HG02938 (cell line): ENCODE results near the gene TATDN2.
"Not testable (repeated sequence)": the region's sequence is repeated elsewhere in the genome, so short reads cannot be mapped to it uniquely, and the experiment has no call there.

Experiments used
- ATAC-seq: cut with Tn5 transposase; IDR thresholded peaks from one replicate; pipeline ENCODE4 v1.9.1; 2021; ENCODE audit warnings: mild to moderate bottlenecking, moderate library complexity; ENCODE audit not compliant: unreplicated experiment

Gene TATDN2

DNA sequence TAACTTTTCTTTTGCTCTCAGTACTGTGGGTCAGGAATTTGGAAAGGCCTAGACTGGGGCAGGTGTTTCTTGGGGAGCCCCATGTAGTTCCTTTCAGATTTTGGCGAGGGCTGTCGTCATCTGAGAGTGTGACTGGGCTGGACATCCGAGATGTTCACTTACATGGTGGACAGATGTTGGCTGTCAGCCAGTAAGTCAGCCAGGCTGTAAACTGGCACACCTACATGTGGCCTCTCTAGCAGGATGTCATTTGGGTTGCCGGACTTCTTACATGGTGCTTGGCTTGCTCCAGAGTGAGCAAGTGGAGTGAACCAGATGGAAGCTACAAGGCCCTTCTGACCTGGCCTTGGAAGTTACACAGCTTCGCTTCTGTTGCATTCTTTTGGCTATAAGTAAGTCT is 20.7 kb downstream of the TATDN2 start:
- no peak for ATAC-seq

DNA sequence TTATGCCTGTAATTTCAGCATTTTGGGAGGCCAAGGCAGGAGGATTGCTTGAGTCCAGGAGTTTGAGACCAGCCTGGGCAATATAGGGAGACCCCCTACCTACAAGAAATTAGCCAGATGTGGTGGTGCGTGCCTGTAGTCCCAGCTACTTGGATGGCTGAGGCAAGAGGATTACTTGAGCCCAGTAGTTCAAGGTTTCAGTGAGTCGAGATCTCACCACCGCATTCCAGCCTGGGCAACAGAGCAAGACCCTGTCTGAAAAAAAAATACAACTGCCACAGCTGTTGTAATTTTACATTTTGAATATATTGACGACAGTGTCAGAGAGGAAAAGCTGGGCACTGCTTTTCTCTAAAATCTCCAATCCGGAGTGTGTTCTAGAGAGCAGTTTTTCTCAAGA is 21.2 kb downstream of the TATDN2 start:
- no peak for ATAC-seq

DNA sequence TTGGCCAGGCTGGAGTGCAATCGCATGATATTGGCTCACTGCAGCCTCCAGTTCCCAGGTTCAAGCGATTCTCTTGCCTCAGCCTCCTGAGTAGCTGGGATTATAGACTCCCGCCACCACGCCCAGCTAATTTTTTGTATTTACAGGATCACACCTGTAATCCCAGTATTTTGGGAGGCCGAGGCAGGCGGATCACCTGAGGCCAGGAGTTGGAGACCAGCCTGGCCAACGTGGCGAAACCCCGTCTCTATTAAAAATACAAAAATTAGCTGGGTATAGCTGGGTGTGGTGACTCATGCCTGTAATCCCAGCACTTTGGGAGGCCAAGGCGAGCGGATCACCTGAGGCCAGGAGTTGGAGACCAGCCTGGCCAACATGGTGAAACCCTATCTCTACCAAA is 24.2 kb downstream of the TATDN2 start:
- ATAC-seq: not testable (repeated sequence)

DNA sequence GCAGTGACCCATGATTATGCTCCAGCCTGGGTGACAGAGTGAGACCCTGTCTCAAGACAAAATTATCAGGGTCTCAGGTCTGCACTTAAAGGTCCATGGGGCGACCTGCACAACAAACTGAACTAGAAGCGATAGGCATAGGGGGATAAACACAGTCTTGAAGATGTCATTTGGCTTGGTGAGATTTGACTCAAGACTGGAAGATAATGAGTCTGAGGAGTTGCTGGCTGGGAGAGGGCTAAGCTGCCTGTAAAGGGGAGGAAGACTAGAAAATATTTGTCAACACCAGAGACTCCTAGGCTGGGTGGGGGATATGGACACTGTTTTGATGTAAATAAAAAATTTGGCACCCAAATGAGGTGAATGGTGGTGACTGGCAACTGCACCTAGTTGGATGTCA is 24.7 kb downstream of the TATDN2 start:
- ATAC-seq: no peak

DNA sequence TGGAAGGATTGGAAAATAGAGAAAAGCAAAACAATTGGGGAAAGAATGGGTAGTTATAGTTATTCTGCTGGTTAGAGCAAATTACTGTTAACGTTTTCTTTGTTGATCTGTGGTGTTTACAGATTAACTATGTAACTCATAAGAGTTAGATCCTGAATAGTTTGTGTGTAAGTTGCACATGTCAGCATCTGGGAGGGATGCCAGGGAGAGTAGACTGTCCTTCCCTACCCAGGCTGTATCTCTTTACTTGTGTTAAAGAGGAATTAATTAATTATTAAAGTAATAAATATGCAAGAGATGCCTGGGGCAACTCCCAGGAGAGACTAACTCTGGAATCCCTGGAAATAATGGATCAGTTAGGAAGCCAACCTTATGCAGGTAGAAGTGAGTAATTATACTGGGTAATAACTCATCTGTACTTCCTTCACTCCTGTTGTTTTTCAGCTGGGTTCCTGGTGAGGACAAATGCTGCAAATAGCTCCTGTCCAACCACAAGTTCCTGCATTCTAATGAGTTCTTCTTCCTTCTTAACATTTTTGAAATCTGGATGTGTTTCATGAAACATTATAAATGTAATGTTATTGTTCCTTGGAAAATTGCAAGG is 25.5 kb downstream of the TATDN2 start:
- no peak for ATAC-seq

DNA sequence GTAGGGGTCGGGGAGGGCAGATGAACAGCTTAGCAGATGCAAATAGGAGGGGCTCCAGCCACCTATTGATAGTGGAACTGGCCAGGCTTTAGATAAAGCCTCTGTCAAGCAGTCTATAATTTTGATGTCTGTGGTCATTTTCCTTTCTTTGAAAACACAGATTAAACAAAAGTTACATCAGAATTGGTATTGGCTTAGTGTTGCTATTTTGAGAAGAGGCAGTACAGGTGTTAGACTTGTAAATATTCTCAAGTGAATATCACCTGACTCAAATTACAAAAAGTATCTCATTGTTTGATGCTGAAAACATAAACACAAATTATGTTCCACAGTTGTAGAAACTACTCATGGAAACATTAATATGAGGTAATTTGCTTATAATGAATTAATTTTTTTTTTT is 26.3 kb downstream of the TATDN2 start:
- no peak for ATAC-seq

DNA sequence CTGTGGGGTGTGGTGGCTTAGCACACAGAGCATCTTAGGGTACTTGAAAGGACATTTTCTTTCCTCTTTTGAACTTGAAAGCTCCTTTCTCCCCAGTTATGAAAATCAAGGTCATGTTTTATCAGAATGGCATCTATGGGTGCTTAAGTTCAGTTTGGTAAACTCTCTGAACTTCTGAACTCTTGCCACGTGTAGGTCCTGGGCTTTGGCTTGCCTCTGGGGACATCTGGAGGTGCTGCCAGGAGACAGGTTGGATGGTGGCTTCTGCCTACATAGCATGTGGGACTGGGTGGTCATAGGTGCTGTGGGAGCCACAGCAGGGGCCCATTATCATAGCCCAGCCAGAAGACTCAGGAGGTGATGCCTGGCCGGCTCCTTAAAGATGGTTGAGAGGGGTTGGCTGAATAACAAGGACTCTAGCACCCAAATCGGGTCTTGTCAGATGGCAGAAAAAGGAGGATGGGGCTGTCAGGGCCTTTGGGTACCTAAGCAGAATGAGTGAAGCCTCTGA is 28.9 kb downstream of the TATDN2 start:
- ATAC-seq: no peak

DNA sequence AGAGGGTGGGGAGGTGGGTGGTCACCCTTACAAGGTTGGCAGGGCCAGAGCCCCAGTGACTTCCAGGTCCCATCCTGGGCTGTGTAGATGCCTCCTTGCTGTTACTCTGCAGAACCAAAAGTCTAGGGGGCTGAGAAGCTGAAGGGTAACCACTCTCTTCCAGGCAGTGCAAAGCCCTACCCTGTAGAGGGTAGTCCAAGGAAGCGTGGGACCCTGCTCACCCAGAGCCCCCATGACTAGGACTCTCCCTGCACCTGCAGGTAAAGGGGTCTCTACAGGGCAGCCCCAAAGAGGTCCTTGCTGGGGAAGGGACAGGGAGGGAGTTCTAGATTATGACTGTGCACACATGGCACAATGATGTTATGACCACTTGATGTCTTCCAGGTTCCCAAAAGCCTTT is 30.2 kb downstream of the TATDN2 start:
- ATAC-seq: no peak

DNA sequence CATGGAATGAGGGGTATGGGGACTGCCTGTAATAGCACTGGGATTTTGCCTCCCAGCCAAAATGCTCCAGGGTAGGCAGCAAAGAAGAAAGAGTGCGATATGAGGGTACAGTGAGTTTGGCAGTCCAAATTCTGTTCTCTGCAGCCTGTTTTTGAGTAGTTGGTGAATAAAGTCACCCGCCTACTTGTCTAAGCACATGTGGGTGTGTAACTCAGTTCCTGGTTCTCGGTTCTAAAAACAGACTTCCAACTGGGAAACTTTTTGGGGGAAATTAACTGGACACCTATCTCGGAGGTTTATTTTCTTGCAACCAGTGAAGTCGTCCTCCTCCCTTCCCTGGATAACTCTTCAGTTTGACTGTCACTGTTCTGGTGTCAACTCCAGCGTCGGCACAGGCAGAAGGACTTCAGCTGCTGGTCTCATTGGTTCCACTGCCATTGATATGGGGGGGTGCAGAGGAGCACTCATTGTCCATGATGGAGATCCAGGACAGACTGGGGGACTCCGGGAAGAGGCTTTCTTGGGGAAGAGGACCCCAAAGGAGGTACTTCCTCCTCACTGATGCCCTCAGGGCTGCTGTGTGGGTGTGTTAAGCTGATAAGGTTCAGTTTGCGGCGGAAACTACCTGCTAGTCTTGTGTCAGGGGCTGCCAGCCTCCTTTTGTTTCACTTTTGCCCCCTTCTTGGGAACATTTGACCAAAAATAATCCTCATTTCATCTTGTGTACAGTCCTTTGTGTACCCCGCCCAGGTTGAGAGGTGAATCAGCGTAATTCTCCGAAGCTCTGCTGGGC is 31.3 kb downstream of the TATDN2 start:
- ATAC-seq: no peak

DNA sequence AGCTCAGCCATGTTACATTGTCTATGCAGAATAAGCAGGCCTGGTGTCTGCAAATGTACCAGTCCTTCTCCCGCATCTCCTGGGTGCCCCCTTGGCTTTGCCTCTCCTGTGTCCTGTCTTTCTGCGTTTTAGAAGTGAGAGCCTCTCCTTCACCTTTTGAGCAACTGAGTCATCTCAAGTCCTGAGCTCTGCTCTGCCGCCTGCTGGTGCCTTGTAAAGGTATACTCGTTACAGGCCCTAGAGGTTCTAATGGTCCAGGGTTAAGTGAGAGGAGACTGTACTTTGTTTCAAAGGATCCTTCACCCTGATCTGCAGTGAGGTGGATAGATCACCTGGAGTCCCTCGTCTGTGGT is 31.9 kb downstream of the TATDN2 start:
- no peak for ATAC-seq

DNA sequence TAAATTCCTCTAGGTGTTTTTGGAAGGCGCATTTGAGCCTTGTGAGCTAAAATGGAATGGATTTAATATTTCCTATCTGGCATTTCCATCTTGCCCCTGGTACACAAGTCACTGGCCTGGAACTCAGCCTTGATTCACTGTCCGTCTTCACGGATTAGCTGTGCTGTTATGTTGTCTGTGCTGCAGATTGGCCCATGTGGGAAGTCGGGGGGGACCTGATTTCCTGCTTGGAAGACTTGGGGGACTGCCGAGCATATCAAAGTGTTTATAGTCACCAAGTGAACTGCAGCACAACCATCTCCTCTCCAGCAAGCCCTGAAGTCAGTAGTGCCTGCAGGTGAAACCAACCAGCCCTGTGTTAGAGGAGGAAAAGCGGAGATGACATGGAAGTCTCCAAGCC is 32.3 kb downstream of the TATDN2 start:
- no peak for ATAC-seq

DNA sequence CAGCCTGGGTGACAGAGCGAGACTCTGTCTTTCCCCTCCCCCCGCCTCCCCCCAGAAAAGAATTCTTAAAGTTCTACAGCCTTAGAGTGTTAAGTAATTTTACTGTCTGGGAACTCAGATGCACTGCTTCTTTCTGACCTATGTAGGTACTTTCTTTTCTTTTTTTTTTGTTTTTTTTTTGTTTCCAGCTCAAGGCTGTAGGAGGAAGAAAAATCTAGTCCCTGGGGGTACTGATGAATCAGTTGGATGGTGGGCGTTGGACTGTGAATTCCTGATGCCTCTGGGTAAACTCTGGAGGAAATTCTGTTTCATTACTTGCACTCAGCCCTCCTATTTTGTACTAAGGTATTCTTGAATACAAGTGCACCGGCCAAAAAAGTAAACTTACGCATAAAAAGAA is 33.7 kb downstream of the TATDN2 start:
- ATAC-seq: no peak

DNA sequence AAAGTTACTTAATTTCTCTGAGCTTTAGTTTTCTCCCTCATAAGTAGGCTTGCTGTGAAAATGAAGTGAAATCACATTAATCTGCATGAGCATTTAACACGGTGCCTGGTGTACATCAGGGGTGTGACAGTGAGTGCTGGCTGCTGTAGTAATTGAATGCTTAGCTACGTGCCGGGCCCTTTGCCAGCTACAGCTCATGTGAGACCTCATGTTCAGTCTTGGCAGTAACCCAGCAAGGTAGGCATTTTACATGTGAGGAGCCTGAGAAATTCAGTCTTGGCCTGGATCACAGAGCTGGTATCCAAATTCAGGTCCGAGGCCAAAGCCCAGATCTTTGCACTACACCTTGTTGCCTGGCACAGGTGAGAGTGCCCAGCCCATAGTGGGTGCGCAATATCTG is 35.4 kb downstream of the TATDN2 start:
- no peak for ATAC-seq

DNA sequence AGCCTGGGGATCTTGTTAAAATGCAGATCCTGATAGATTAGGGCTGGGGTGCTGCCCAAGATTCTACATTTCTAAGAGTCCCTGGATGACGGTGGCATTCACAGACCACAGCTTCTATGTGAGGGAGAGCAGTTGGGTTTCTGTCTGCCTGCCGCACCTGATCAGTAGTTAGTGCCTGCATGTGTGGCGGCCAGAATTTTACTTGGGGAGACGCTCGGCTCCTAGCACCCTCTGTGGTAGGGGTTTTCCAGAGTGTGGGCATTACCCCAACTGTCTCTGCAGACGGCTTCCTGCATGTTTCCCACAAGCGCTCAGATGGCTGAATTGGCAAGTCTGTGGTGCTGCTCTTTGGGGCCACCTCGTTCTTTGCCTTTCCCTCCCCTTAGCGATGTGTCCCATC is 36.2 kb downstream of the TATDN2 start:
- no peak for ATAC-seq

DNA sequence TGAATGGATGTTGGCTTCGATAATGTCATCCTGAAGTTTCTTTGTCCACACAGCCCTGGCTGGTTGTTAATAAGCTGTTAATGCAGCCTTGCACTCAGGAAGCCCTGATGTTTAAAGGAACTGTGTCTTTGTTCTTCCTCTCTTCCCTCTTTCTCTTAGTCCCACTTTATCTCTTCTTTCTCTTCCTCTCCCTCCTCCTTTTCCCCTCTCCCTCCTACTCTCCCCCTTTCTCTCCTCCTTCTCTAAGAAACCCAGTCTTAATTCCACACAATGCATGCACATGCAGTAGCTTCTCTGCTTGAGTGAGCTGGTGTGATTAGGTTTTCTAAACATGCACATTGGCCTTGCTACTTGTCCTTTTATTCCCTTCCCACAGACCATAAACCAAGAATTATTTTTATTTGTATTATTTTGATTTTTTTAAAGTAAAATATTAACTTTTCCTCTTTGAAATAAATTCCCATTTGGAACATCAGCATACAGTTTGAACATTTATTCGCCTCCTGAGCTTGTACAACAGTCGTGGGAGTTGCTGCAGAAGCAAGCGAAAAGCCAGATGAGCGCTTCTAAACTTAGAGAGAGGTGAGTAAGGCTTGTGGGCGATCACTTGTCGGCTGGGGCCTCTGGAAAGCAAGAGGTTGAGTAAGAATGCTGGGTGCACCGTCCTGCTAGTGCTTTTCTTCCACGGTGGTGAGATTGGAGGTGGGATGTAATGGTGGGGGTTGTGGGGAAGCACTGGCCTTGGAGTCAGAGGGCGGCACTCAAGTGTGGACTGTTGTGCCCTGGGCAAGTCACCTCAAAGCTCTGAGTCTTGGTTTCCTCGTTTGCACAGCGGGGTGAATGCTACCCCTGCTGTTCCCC is 37.2 kb downstream of the TATDN2 start:
- no peak for ATAC-seq

DNA sequence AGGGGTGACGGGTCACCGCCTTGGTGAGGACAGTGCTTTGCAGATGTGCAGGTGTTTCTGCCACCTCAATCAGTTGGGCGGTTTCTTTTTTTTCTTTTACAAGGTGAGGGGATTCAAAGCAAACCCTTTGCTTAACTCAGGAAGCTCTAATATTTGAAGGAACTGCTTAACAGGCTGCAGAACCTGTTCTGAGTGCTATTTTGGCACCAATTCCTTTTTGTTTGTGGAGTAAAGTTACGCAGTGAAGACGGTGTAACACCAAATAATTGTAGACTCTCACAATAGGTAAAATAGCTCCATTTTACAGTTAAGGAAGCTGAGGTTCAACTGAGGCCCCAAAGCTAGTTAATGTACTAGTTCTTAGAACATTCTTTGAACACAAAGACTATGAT is 37.9 kb downstream of the TATDN2 start:
- ATAC-seq: no peak

DNA sequence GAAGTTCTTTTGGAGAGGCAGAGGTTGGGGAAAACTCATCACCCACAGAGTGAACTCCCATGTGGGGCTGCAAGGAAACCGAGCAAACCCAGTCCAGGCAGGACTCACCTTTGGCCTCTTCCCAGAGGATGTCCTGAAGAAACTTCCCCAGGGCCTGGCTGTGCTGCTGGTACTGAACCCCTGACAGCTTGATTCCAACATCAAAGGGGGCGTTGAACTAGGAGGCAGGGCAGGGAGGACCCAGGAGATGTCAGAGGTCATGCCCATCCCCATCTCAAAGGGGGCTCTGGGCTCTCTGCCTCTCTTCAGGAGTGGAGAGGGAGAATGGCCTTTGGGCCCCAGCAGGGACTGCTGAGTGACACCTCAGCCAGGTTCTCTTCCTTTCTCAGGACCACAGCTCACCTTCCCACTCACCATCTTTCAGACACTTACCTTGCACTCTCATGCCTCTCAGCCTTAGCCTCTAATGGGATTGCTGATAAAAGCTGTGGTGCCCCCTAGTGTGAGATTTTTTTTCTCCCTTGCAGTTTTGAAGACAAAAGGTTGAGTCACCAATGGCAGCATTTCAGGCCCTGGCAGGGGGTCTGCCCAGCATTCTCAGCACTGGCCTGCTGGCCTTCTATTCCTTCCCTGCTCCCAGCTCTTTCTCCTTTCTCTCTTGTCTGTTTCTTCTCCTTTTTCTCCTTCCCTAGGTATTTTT is 38.5 kb downstream of the TATDN2 start:
- ATAC-seq: no peak

DNA sequence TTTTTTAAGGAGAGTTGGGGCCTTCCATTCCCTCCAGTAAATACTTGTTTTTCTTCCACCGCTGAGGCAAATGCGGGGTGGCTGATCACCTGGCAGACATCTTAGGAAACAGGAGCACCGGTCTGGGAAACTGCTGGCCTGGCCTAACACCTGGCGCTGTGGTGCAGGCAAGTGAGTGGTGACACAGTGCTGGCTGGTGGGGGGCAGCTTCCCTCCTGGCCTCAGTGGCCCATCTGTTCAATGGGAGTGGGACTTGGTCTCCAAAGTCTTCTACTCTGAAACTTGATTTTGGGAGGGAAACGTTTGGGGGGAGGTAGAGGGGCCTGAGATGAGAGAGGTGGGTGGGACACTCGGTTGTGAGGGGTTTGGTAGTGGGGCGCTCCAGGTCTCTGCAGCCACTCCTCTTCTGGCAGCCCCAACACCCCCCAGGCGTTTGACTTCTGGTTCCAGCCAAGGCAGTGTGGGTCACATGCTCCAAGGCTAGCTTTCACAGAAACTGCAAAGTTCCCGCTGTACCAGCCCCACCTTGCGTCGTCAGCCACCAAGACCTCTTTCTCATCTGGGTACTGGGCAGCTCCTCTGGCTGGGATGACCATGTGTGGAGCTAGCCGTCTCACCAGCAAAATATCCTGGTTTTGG is 39.8 kb downstream of the TATDN2 start:
- ATAC-seq: no peak

DNA sequence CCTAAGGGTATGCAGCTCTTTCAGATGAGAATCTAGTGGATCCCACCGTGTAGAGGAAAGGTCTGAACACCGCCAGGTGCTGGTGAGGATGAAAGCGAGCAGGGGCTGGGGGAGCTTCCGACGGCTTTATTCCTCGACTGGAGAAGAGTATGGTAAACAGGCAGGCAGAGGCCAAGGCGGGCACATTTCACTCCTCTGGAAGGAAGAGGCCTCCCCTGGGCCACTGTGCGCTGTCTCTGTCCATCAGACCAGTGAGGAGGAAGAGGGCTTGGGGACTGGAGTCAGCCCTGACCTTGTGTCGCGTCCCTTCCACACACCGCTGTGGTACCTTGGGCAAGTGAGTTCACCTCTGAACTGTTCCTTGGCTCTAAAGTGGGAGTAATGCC is 40.3 kb downstream of the TATDN2 start:
- no peak for ATAC-seq

DNA sequence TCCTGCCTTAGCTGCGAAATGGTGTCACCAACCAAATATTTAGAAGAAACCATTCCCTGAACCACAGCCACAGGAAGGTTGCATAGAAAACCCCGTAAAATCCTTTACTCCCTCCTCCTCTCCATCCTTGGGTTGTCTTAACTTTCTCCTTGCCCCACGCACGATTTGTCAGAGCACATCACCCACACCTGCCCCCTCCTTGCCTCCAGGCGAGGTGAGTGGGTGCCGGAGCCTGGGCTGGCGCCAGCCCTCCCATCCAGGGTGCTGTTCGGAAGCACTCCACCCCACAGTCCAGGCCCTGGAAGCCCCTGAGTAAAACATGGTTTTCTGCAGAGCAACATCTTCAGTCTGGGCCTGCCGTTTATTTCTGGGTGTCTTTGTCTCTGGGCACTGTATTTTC is 40.8 kb downstream of the TATDN2 start:
- no peak for ATAC-seq
